H1 (cell line): ENCODE measurements around the gene MEGF11. TPM values are rescaled to one million over a fixed set of nuclear protein-coding genes. Genes with fewer than 3 reads are reported as not detected.

Experiments used
- CTCF ChIA-PET: fragments of 300-600 bp; sonication (Branson Sonifier 250); formaldehyde crosslinking; loops from one replicate; lab custom pipeline; 2021; ENCODE audit not compliant: partially characterized antibody; lab: Charles Lee
- POLR2A ChIA-PET: fragments of 300-600 bp; sonication (Branson Sonifier 250); formaldehyde crosslinking; loops from one replicate; lab custom pipeline; 2021; ENCODE audit warnings: inconsistent platforms; ENCODE audit not compliant: partially characterized antibody; lab: Charles Lee
- DNase-seq, 2 experiments: peaks; one replicate each; pipeline versions ENCODE4 v3.0.0 to v3.0.0-alpha.2; 2010 to 2022; ENCODE audit warnings: low spot score in 2 of 2, low read depth in 1 of 2, mixed read lengths in 1 of 2
- FAIRE-seq: peaks from 2 replicates; lab custom pipeline; 2011; peaks lifted over from hg19 to GRCh38; lab: Jason Lieb, UNC
- H2AFZ ChIP-seq: 2 replicates; pipeline ENCODE4 v1.8.1; 2012; ENCODE audit warnings: low read length, inconsistent platforms
- H2AK5ac ChIP-seq: 2 replicates; pipeline ENCODE4 v1.6.1; 2013; ENCODE audit warnings: low read depth, low read length
- H2BK120ac ChIP-seq: replicated peaks from 2 replicates; pipeline ENCODE3; 2013; ENCODE audit warnings: low read depth, low read length, inconsistent platforms
- H2BK12ac ChIP-seq: 2 replicates; pipeline ENCODE4 v1.6.1; 2013; ENCODE audit warnings: low read depth, low read length
- H2BK15ac ChIP-seq: 2 replicates; pipeline ENCODE4 v1.6.1; 2013; ENCODE audit warnings: low read length
- H2BK20ac ChIP-seq: 2 replicates; pipeline ENCODE4 v1.6.1; 2013; ENCODE audit warnings: low read length
- H2BK5ac ChIP-seq: 2 replicates; pipeline ENCODE4 v1.6.1; 2013; ENCODE audit warnings: low read depth, low read length
- H3K14ac ChIP-seq: 2 replicates; pipeline ENCODE4 v1.6.1; 2013; ENCODE audit warnings: inconsistent platforms; ENCODE audit not compliant: insufficient read length
- H3K18ac ChIP-seq: 2 replicates; pipeline ENCODE4 v1.6.1; 2013; ENCODE audit warnings: low read length; ENCODE audit errors: extremely low read depth
- H3K23ac ChIP-seq: 2 replicates; pipeline ENCODE4 v1.6.1; 2013; ENCODE audit warnings: inconsistent platforms; ENCODE audit not compliant: insufficient read length
- H3K23me2 ChIP-seq: 2 replicates; pipeline ENCODE4 v1.6.1; 2013; ENCODE audit warnings: low read depth, low read length
- H3K27ac ChIP-seq: 2 replicates; pipeline ENCODE4 v1.6.1; 2011; ENCODE audit warnings: low read depth, low read length, inconsistent platforms
- H3K27me3 ChIP-seq, 4 experiments: replicated peaks in 1 of 4; 1 replicate in 1 of 4; 2 replicates in 3 of 4; pipeline versions ENCODE4 v1.6.1 to v1.8.1; 2011 to 2013; ENCODE audit warnings: low read length in 3 of 4, mild to moderate bottlenecking in 3 of 4, inconsistent platforms in 2 of 4, mixed read lengths in 2 of 4, moderate library complexity in 1 of 4; ENCODE audit not compliant: control insufficient read depth in 3 of 4, insufficient read depth in 3 of 4; ENCODE audit errors: extremely low read depth in 1 of 4
- H3K36me3 ChIP-seq, 4 experiments: 2 replicates each; pipeline versions ENCODE4 v1.6.1 to v1.8.1; 2011 to 2013; ENCODE audit warnings: mild to moderate bottlenecking in 4 of 4, low read length in 3 of 4, moderate library complexity in 2 of 4, control low read depth in 1 of 4, inconsistent platforms in 1 of 4; ENCODE audit not compliant: insufficient read depth in 4 of 4, control insufficient read depth in 2 of 4
- H3K4ac ChIP-seq: replicated peaks from 2 replicates; pipeline ENCODE3; 2013; ENCODE audit warnings: low read length, low read depth, mixed read lengths, inconsistent platforms; ENCODE audit not compliant: insufficient read length
- H3K4me1 ChIP-seq, 4 experiments: replicated peaks in 1 of 4; 1 replicate in 1 of 4; 2 replicates in 3 of 4; pipeline versions ENCODE4 v1.6.1 to v1.8.1; 2011 to 2013; ENCODE audit warnings: low read length in 3 of 4, inconsistent platforms in 2 of 4, mixed read lengths in 1 of 4; ENCODE audit not compliant: insufficient read depth in 4 of 4, control insufficient read depth in 3 of 4
- H3K4me2 ChIP-seq, 2 experiments: 2 replicates each; pipeline versions ENCODE4 v1.6.1 to v1.8.1; 2011 to 2013; ENCODE audit warnings: low read depth in 2 of 2, low read length in 2 of 2, control low read depth in 1 of 2, inconsistent platforms in 1 of 2, mild to moderate bottlenecking in 1 of 2; ENCODE audit not compliant: insufficient read depth in 1 of 2
- H3K4me3 ChIP-seq, 4 experiments: fragments of 200-600, 300-600 bp in 1 of 4; sonication (generic), shearing (Covaris generic), sonication (Bioruptor Twin) in 1 of 4; 2 replicates each; pipeline versions ENCODE4 v1.5.1 to v1.8.1; 2011 to 2016; ENCODE audit warnings: low read length in 4 of 4, low read depth in 3 of 4, control low read depth in 2 of 4, inconsistent platforms in 2 of 4, mild to moderate bottlenecking in 2 of 4, mixed read lengths in 1 of 4, moderate library complexity in 1 of 4; ENCODE audit not compliant: insufficient read depth in 2 of 4; ENCODE audit errors: extremely low read depth in 1 of 4
- H3K56ac ChIP-seq: replicated peaks from 2 replicates; pipeline ENCODE3; 2013; ENCODE audit warnings: low read depth, mild to moderate bottlenecking, mixed read lengths, low read length, inconsistent platforms; ENCODE audit not compliant: insufficient read length
- H3K79me1 ChIP-seq: 2 replicates; pipeline ENCODE4 v1.6.1; 2013; ENCODE audit warnings: low read depth, low read length, control low read depth
- H3K79me2 ChIP-seq, 2 experiments: 2 replicates each; pipeline versions ENCODE4 v1.6.1 to v1.8.1; 2012 to 2013; ENCODE audit warnings: low read length in 2 of 2, mild to moderate bottlenecking in 2 of 2, inconsistent platforms in 1 of 2; ENCODE audit not compliant: insufficient read depth in 2 of 2, control insufficient read depth in 1 of 2
- H3K9ac ChIP-seq, 4 experiments: replicated peaks in 1 of 4; 1 replicate in 1 of 4; 2 replicates in 3 of 4; pipeline versions ENCODE4 v1.6.1 to v1.8.1; 2011 to 2013; ENCODE audit warnings: low read depth in 3 of 4, low read length in 3 of 4, control low read depth in 2 of 4, mild to moderate bottlenecking in 2 of 4, moderate library complexity in 2 of 4, inconsistent platforms in 1 of 4; ENCODE audit errors: extremely low read depth in 1 of 4
- H3K9me3 ChIP-seq, 2 experiments: 2 replicates each; pipeline versions ENCODE4 v1.6.1 to v1.8.1; 2012 to 2013; ENCODE audit warnings: mild to moderate bottlenecking in 2 of 2, moderate library complexity in 2 of 2, control low read depth in 1 of 2, inconsistent platforms in 1 of 2, low read depth in 1 of 2, low read length in 1 of 2, mixed read lengths in 1 of 2; ENCODE audit not compliant: insufficient read depth in 2 of 2
- H4K20me1 ChIP-seq, 2 experiments: replicated peaks in 1 of 2; 2 replicates each; pipeline versions ENCODE3 to v1.8.1; 2011 to 2013; ENCODE audit warnings: inconsistent platforms in 2 of 2, low read length in 2 of 2, mild to moderate bottlenecking in 1 of 2; ENCODE audit not compliant: insufficient read depth in 2 of 2, control insufficient read depth in 1 of 2
- H4K5ac ChIP-seq: 2 replicates; pipeline ENCODE4 v1.6.1; 2013; ENCODE audit warnings: low read length, low read depth, mixed read lengths, inconsistent platforms; ENCODE audit not compliant: insufficient read length
- H4K8ac ChIP-seq: 2 replicates; pipeline ENCODE4 v1.8.0; 2013; ENCODE audit warnings: mild to moderate bottlenecking, moderate library complexity, low read length, inconsistent platforms; ENCODE audit not compliant: insufficient read depth; ENCODE audit errors: extremely low read depth
- H4K91ac ChIP-seq: replicated peaks from 2 replicates; pipeline ENCODE3; 2013; ENCODE audit warnings: low read length, mixed read lengths, inconsistent platforms; ENCODE audit not compliant: insufficient read length
- CBX5 ChIP-seq: fragments of 300-800, 300-1000 bp; sonication (generic); IDR thresholded peaks from 2 replicates; pipeline ENCODE4 v1.7.1; 2016; ENCODE audit warnings: antibody characterized with exemption, low read length, low read depth
- CHD2 ChIP-seq: IDR thresholded peaks from 2 replicates; pipeline ENCODE4 v1.6.1; 2012; ENCODE audit warnings: low read length, improper control_type of control experiment
- CREB1 ChIP-seq: IDR thresholded peaks from 2 replicates; pipeline ENCODE4 v1.6.1; 2012; ENCODE audit warnings: inconsistent platforms
- FOSL1 ChIP-seq: IDR thresholded peaks from 2 replicates; pipeline ENCODE4 v1.6.1; 2011; ENCODE audit warnings: mild to moderate bottlenecking, low read depth, low read length, moderate library complexity; ENCODE audit not compliant: insufficient read depth
- SIRT6 ChIP-seq: IDR thresholded peaks from one replicate; pipeline ENCODE4 v1.7.1; 2012; ENCODE audit warnings: low read length, inconsistent platforms
- WGBS, 2 experiments: shearing (Covaris generic) in 1 of 2; methylation state at CpG; one replicate each; pipeline versions ENCODE4 v1.1.6 to v1.1.7; 2013 to 2015; ENCODE audit warnings: low lambda C conversion rate in 2 of 2, mixed read lengths in 2 of 2, inconsistent platforms in 1 of 2, low coverage in 1 of 2, missing lambda C conversion rate in 1 of 2; ENCODE audit not compliant: insufficient replicate concordance in 2 of 2, insufficient coverage in 1 of 2, insufficient read length in 1 of 2; ENCODE audit errors: extremely low coverage in 1 of 2, missing lambda C conversion rate in 1 of 2; 5-methylcytosine and 5-hydroxymethylcytosine counted together
- polyA plus RNA-seq, 7 experiments: library from polyadenylated mRNA; depleted of rRNA in 3 of 7; stranded (reverse) in 5 of 7; unstranded in 2 of 7; fragments of >200 nt in 5 of 7; fragments of 200-250 nt in 2 of 7; gene quantifications; 1 replicate in 5 of 7; 2 replicates in 1 of 7; 4 replicates in 1 of 7; pipeline versions ENCODE4 v1.2.1 to v1.2.3, GENCODE V29; 2011 to 2013; ENCODE audit warnings: missing spikeins in 2 of 7, mixed read lengths in 2 of 7
- total RNA-seq: library from RNA; stranded (reverse); fragmentation: NEBNext Ultra II Directional; extraction: Animal tissue kit (Norgen Biotek cat#: 25700); gene quantifications from 2 replicates; pipeline ENCODE4 v1.2.1, GENCODE V29; 2021

The MEGF11 gene
- total and polyA plus RNA-seq, 2 of the 8 experiments (the other 6 are each of a cell fraction or from before 2014, with no cell fraction given): 4.4 to 4.8 TPM

- Histone ChIP-seq H3K27ac (no peak overlapping the region), H2AFZ (no peak overlapping the region), H3K79me2 (no peaks in the 10 kb centered on the region), H3K4me3 (no peak overlapping the region), H3K4me2 (no peak overlapping the region), H2BK20ac (no peak overlapping the region), H3K27me3 (no peaks in the 10 kb centered on the region), H4K91ac (no peak overlapping the region), H3K79me1 (peaks cover 3% of the 10 kb centered on the region; the same call in 1 of the 2 replicates), H4K5ac (no peak overlapping the region), H2BK15ac (no peak overlapping the region), H4K20me1 (peaks cover 2 to 11% of the 10 kb centered on the region in 2 experiments), H3K14ac (no peak overlapping the region), H3K9me3 (no peaks in the 10 kb centered on the region), H3K36me3 (peaks cover 0 to 34% (median 15%) of the 10 kb centered on the region in 4 experiments; a peak in 7 of 8 replicates), H4K8ac (no peak overlapping the region), H3K23me2 (no peaks in the 10 kb centered on the region), H3K23ac (no peak overlapping the region), H3K18ac (no peak overlapping the region), H3K4me1 (no peaks in the 10 kb centered on the region), H2BK5ac (no peak overlapping the region), H2BK12ac (no peak overlapping the region), H2AK5ac (no peak overlapping the region), H3K4ac (no peak overlapping the region), H2BK120ac (no peak overlapping the region), H3K9ac (no peak overlapping the region), H3K56ac (no peak overlapping the region)
- CTCF ChIA-PET: no interaction called here
- no peak for FAIRE-seq
- POLR2A ChIA-PET: no interaction called here
- 94% methylated on average over 3 of the region's 3 CpGs; no CpG with 5 or more reads in 1 of the 2 experiments for WGBS, 2 experiments
- TF ChIP-seq FOSL1 (no peak), CBX5 (no peak), SIRT6 (no peak), CHD2 (no peak), CREB1 (no peak)
- no peak for DNase-seq
Observed at GRCh38 chr15:65888981-65889380, 364.6 kb downstream of the MEGF11 start.
